HG02973 (cell line): ENCODE measurements around the gene PRSS36.
"Not testable (repeated sequence)": the region's sequence is repeated elsewhere in the genome, so short reads cannot be mapped to it uniquely, and the experiment has no call there.

Experiments used
- ATAC-seq: cut with Tn5 transposase; IDR thresholded peaks from one replicate; pipeline ENCODE4 v1.9.1; 2021; ENCODE audit warnings: moderate library complexity; ENCODE audit not compliant: unreplicated experiment

The PRSS36 gene

GRCh38 chr16:31184888-31185287 lies 35.0 kb upstream of the PRSS36 start:
- ATAC-seq, result no peak

- no peak for ATAC-seq
Measured at GRCh38 chr16:31183432-31184428, 33.9 kb upstream of the PRSS36 start.

- no peak for ATAC-seq
Measured at GRCh38 chr16:31182391-31182790, 32.5 kb upstream of the PRSS36 start.

GRCh38 chr16:31181102-31181830 lies 31.4 kb upstream of the PRSS36 start:
- no peak for ATAC-seq

GRCh38 chr16:31179747-31180459 lies 30.0 kb upstream of the PRSS36 start, which contains the start of gene FUS:
TSS of gene FUS (plus strand) at chr16:31180139. CDS start at chr16:31180215, 76 bp downstream.
- ATAC-seq, result peak; percentile 47

GRCh38 chr16:31179219-31179746 lies 29.4 kb upstream of the PRSS36 start:
- ATAC-seq, result peak; percentile 4

- ATAC-seq, result no peak
Measured at GRCh38 chr16:31177136-31177535, 27.3 kb upstream of the PRSS36 start.

- not testable (repeated sequence) for ATAC-seq
Measured at GRCh38 chr16:31170048-31170447, 20.2 kb upstream of the PRSS36 start.

GRCh38 chr16:31168848-31169247 lies 19.0 kb upstream of the PRSS36 start:
- no peak for ATAC-seq

GRCh38 chr16:31167315-31167714 lies 17.4 kb upstream of the PRSS36 start:
- no peak for ATAC-seq

GRCh38 chr16:31157136-31157535 lies 7.3 kb upstream of the PRSS36 start:
- no peak for ATAC-seq

GRCh38 chr16:31150976-31151375 lies 1.1 kb upstream of the PRSS36 start:
- ATAC-seq, result not testable (repeated sequence)

GRCh38 chr16:31149332-31149731 lies 534 bp downstream of the PRSS36 start:
- ATAC-seq, result no peak

- no peak for ATAC-seq
Measured at GRCh38 chr16:31148896-31149295, 970 bp downstream of the PRSS36 start.

GRCh38 chr16:31148281-31148728 lies 1.6 kb downstream of the PRSS36 start:
- no peak for ATAC-seq

GRCh38 chr16:31147574-31147973 lies 2.3 kb downstream of the PRSS36 start:
- no peak for ATAC-seq

GRCh38 chr16:31145398-31145990 lies 4.4 kb downstream of the PRSS36 start:
- ATAC-seq, result no peak

GRCh38 chr16:31144418-31144817 lies 5.4 kb downstream of the PRSS36 start:
- not testable (repeated sequence) for ATAC-seq

GRCh38 chr16:31143694-31144148 lies 6.1 kb downstream of the PRSS36 start:
- no peak for ATAC-seq

GRCh38 chr16:31143011-31143693 lies 6.7 kb downstream of the PRSS36 start:
- ATAC-seq, result no peak
